Panc1 (cell line): ENCODE results near the gene RBM5. TPM values are rescaled to one million over a fixed set of nuclear protein-coding genes. Genes with fewer than 3 reads are reported as not detected.

ENCODE experiments used
- ATAC-seq: fragments of 200-7000 bp; cut with Tn5 transposase; 2 replicates; pipeline ENCODE4 v1.9.1; 2020; ENCODE audit warnings: mild to moderate bottlenecking, moderate library complexity
- BruUV-seq: library from RNA; stranded (reverse); fragments of 400-500 nt; replicated peaks from 2 replicates; lab custom pipeline; 2021; lab: Mats Ljungman, UMichigan
- CTCF ChIA-PET: fragments of 300-600 bp; sonication (Branson Sonifier 250); formaldehyde crosslinking; loops from one replicate; lab custom pipeline; 2022; ENCODE audit warnings: antibody characterized with exemption; lab: Charles Lee
- POLR2A ChIA-PET: fragments of 300-600 bp; sonication (Branson Sonifier 250); formaldehyde crosslinking; loops from one replicate; lab custom pipeline; 2022; ENCODE audit warnings: antibody characterized with exemption; lab: Charles Lee
- DNase-seq: peaks from one replicate; pipeline ENCODE4 v3.0.0-alpha.2; 2010; ENCODE audit warnings: low read depth, low spot score
- H3K27ac ChIP-seq: 2 replicates; pipeline ENCODE4 v1.5.1; 2011; ENCODE audit warnings: mild to moderate bottlenecking, low read length, inconsistent platforms
- H3K27me3 ChIP-seq: fragments of 200-500 bp; sonication (Bioruptor generic); 2 replicates; pipeline ENCODE4 v1.6.0; 2014; ENCODE audit warnings: low read length, inconsistent platforms; ENCODE audit not compliant: control insufficient read depth, insufficient read depth
- H3K36me3 ChIP-seq: fragments of 200-500 bp; sonication (Bioruptor generic); 2 replicates; pipeline ENCODE4 v1.5.1; 2014; ENCODE audit warnings: inconsistent platforms, mild to moderate bottlenecking, low read length, moderate library complexity; ENCODE audit not compliant: control insufficient read depth, insufficient read depth
- H3K4me1 ChIP-seq: 2 replicates; pipeline ENCODE4 v1.5.1; 2011; ENCODE audit warnings: inconsistent platforms, mild to moderate bottlenecking, low read length, moderate library complexity; ENCODE audit not compliant: control insufficient read depth, insufficient read depth
- H3K4me3 ChIP-seq, 2 experiments: 2 replicates each; pipeline ENCODE4 v1.5.1; 2011 to 2012; ENCODE audit warnings: low read depth in 2 of 2, low read length in 2 of 2, mild to moderate bottlenecking in 2 of 2, inconsistent platforms in 1 of 2, moderate library complexity in 1 of 2
- H3K9me3 ChIP-seq: fragments of 200-500 bp; sonication (Bioruptor generic); 2 replicates; pipeline ENCODE4 v1.5.1; 2014; ENCODE audit warnings: low read depth, mild to moderate bottlenecking, inconsistent platforms, low read length, moderate library complexity; ENCODE audit not compliant: control insufficient read depth, insufficient read depth
- POLR2AphosphoS5 ChIP-seq: IDR thresholded peaks from 2 replicates; pipeline ENCODE4 v1.6.1; 2012; ENCODE audit warnings: mild to moderate bottlenecking, low read depth, low read length, moderate library complexity
- SIN3A ChIP-seq: IDR thresholded peaks from 2 replicates; pipeline ENCODE4 v1.6.1; 2012; ENCODE audit warnings: low read depth, mild to moderate bottlenecking, low read length, moderate library complexity, borderline replicate concordance; ENCODE audit not compliant: insufficient read depth
- TCF7L2 ChIP-seq: IDR thresholded peaks from 2 replicates; pipeline ENCODE4 v1.6.1; 2011; ENCODE audit warnings: mild to moderate bottlenecking, low read depth, low read length, inconsistent platforms
- in situ Hi-C: cut with HindIII; loops from 2 replicates; pipeline ENCODE4 v1.10.0; 2016; ENCODE audit warnings: low sequenced_read_pairs, low pct_unique_long_range_greater_than_20kb
- intact Hi-C: fragments of 100-400 bp; cut with micrococcal nuclease; formaldehyde crosslinking; loops from one replicate; pipeline ENCODE4 v1.10.0; 2022; ENCODE audit not compliant: unreplicated experiment
- total RNA-seq: library from RNA; stranded (reverse); gene quantifications from one replicate; pipeline ENCODE4 v1.2.1, GENCODE V29; 2021; ENCODE audit not compliant: unreplicated experiment
- TF ChIP-seq, protein P1 (sequence below), 2 experiments: IDR thresholded peaks; 2 replicates each; pipeline ENCODE4 v1.6.1; 2011 to 2012; ENCODE audit warnings: low read depth in 2 of 2, control low read depth in 1 of 2, low read length in 1 of 2, mild to moderate bottlenecking in 1 of 2, moderate library complexity in 1 of 2; ENCODE audit not compliant: insufficient read depth in 1 of 2
- TF ChIP-seq, protein P2 (sequence below): fragments of 450-650 bp; IDR thresholded peaks from 2 replicates; pipeline ENCODE4 v1.5.1; 2017; ENCODE audit warnings: mild to moderate bottlenecking

The RBM5 gene
- total RNA-seq, 1 experiment from 2014 or later = 86.6 TPM

DNA sequence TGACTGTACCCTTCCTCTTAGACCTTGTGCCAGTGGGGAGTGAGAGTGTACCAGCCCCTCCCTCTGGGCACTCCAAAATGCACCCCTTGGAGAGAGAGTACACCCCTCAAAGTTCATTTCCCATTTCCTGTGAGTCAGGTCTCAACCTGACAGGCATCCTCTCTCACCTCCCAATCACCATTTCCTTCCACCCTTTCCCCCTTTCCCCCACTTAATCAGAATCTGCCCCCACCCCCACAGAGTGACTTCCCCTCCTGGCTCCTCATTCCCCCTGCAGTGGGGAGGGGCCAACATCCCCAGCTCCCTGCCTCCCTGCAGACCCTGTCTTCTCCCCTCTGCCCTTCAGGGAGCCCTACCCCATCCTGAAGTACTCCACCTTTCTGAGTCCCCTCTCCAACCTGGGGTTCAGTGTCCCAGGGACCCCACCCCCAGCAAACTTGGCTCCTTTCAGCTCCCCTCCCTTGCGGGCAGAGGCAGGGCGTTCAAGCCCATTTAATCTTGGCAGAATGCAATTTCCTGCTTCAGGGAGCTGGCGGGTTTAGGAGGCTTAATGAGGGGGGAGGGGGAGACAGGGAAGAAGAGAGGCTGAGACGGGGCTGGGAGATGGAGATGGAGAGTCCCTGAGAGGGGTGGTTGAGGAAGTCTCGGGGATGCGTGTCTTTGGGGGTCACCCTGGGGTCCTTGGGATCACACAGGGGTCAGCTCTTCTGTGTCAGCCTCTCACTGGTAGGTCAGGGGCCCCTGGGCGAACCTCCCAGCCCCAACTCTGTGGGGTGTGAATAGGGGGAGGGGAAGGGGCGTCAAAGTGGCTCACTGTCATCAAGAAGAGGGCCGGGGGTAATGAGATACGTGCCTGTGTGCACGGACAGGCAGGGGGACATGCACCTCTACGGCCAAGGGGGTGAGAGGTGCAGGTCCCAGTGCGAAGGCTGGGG is 49.8 kb downstream of the RBM5 start:
- intact Hi-C loops = no loop called here
- DNase-seq (no peak), ATAC-seq (no peak)
- TF ChIP-seq, protein P1, sequence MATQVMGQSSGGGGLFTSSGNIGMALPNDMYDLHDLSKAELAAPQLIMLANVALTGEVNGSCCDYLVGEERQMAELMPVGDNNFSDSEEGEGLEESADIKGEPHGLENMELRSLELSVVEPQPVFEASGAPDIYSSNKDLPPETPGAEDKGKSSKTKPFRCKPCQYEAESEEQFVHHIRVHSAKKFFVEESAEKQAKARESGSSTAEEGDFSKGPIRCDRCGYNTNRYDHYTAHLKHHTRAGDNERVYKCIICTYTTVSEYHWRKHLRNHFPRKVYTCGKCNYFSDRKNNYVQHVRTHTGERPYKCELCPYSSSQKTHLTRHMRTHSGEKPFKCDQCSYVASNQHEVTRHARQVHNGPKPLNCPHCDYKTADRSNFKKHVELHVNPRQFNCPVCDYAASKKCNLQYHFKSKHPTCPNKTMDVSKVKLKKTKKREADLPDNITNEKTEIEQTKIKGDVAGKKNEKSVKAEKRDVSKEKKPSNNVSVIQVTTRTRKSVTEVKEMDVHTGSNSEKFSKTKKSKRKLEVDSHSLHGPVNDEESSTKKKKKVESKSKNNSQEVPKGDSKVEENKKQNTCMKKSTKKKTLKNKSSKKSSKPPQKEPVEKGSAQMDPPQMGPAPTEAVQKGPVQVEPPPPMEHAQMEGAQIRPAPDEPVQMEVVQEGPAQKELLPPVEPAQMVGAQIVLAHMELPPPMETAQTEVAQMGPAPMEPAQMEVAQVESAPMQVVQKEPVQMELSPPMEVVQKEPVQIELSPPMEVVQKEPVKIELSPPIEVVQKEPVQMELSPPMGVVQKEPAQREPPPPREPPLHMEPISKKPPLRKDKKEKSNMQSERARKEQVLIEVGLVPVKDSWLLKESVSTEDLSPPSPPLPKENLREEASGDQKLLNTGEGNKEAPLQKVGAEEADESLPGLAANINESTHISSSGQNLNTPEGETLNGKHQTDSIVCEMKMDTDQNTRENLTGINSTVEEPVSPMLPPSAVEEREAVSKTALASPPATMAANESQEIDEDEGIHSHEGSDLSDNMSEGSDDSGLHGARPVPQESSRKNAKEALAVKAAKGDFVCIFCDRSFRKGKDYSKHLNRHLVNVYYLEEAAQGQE (IDR thresholded peaks at IDR 0.05; ENCODE audit: insufficient read depth in 1 of 2, low read depth in 2 of 2, low read length in 1 of 2) = no peak
- TF ChIP-seq POLR2AphosphoS5 (no peak), TCF7L2 (no peak), SIN3A (no peak)
- TF ChIP-seq, protein P2, sequence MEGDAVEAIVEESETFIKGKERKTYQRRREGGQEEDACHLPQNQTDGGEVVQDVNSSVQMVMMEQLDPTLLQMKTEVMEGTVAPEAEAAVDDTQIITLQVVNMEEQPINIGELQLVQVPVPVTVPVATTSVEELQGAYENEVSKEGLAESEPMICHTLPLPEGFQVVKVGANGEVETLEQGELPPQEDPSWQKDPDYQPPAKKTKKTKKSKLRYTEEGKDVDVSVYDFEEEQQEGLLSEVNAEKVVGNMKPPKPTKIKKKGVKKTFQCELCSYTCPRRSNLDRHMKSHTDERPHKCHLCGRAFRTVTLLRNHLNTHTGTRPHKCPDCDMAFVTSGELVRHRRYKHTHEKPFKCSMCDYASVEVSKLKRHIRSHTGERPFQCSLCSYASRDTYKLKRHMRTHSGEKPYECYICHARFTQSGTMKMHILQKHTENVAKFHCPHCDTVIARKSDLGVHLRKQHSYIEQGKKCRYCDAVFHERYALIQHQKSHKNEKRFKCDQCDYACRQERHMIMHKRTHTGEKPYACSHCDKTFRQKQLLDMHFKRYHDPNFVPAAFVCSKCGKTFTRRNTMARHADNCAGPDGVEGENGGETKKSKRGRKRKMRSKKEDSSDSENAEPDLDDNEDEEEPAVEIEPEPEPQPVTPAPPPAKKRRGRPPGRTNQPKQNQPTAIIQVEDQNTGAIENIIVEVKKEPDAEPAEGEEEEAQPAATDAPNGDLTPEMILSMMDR = no peak
- no peaks in the 10 kb centered on the region for H3K27me3 ChIP-seq
- H3K4me3 ChIP-seq = no peak overlapping the region
- H3K36me3 ChIP-seq = no peaks in the 10 kb centered on the region
- ChIA-PET POLR2A (no interaction called here), CTCF (no interaction called here)
- no peak overlapping the region for H3K27ac ChIP-seq
- no peaks in the 10 kb centered on the region for H3K9me3 ChIP-seq
- in situ Hi-C loops = no loop called here
- no TSS peak for BruUV-seq
- peaks cover 25% of the 10 kb centered on the region for H3K4me1 ChIP-seq

DNA sequence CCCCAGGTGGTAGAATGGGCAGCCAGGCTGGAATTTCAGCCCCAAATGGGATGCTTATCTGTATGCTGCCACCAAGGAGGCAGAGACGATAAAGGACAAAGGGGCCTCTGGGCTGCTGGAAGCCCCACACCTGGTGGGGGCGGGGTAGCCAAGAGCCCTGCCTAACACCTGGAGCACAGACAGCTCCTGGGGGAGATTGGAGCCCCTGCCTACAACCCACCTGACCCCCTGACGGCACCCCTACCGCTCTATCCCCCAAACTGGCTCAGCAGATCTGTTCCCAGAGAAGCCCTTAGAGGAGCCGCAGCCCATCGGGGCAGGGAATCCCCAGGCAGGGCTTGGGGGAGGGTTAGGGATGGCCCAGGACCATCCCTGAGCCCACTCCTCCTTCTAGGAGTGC is 50.6 kb downstream of the RBM5 start:
- POLR2A ChIA-PET = interaction anchor here (0.5 kb wide), 1 partner anchor 754 kb away, joined by 3 read pairs; no protein-coding TSS in a partner anchor

More for the DNA sequence above, 50.6 kb downstream of the RBM5 start:
- CTCF ChIA-PET = no interaction called here
- Histone ChIP-seq H3K4me1 (peaks cover 25% of the 10 kb centered on the region), H3K27me3 (no peaks in the 10 kb centered on the region), H3K27ac (no peak overlapping the region), H3K9me3 (no peaks in the 10 kb centered on the region), H3K36me3 (no peaks in the 10 kb centered on the region), H3K4me3 (no peak overlapping the region)
- DNase-seq = no peak
- TF ChIP-seq POLR2AphosphoS5 (no peak), TCF7L2 (no peak), SIN3A (no peak)
- TF ChIP-seq, protein P1 (IDR thresholded peaks at IDR 0.05; ENCODE audit: insufficient read depth in 1 of 2, low read depth in 2 of 2, low read length in 1 of 2) = no peak
- TF ChIP-seq, protein P2 = no peak
- in situ Hi-C loops (no loop called here), intact Hi-C loops (no loop called here)
- BruUV-seq = no TSS peak
- no peak for ATAC-seq
